Regular cardiac myocyte (primary cell): Measurements from ENCODE around the gene APOL5. TPM values are rescaled to one million over a fixed set of nuclear protein-coding genes. Genes with fewer than 3 reads are reported as not detected.

Experiments
- total RNA-seq: library from RNA; depleted of rRNA; stranded (reverse); fragments of >200 nt; gene quantifications from 2 replicates; pipeline ENCODE4 v1.2.3, GENCODE V29; 2014

APOL5 gene
- total RNA-seq = under 0.01 TPM in 1 of 2 replicates, not detected in the other

GRCh38 chr22:35717572-35717971, at the start of gene APOL5:
TSS of gene APOL5 (plus strand) at chr22:35717872. CDS start at chr22:35717872, 0 bp downstream.

Other genes with a start within 250 kb of the APOL5 start
- gene RASD2, start 177.0 kb upstream of the APOL5 start, total RNA-seq = 0.19 and 0.56 TPM in 2 replicates
- gene MB, start 100.5 kb upstream of the APOL5 start, total RNA-seq = 0.77 and 0.85 TPM in 2 replicates
- gene APOL6, start 69.4 kb upstream of the APOL5 start, total RNA-seq = 8.6 and 18.6 TPM in 2 replicates